ENCODE results near the gene ANXA1. TPM values are rescaled to one million over a fixed set of nuclear protein-coding genes. Genes with fewer than 3 reads are reported as not detected.
"Not testable (repeated sequence)": the region's sequence is repeated elsewhere in the genome, so short reads cannot be mapped to it uniquely, and the experiment has no call there.

ANXA1 gene
- total and polyA plus RNA-seq, 10 of the 15 experiments (the other 5 are each of a cell fraction or from before 2014, with no cell fraction given) = 6.6 to 30.1 (median 12.6) TPM

- TF ChIP-seq, protein P1, sequence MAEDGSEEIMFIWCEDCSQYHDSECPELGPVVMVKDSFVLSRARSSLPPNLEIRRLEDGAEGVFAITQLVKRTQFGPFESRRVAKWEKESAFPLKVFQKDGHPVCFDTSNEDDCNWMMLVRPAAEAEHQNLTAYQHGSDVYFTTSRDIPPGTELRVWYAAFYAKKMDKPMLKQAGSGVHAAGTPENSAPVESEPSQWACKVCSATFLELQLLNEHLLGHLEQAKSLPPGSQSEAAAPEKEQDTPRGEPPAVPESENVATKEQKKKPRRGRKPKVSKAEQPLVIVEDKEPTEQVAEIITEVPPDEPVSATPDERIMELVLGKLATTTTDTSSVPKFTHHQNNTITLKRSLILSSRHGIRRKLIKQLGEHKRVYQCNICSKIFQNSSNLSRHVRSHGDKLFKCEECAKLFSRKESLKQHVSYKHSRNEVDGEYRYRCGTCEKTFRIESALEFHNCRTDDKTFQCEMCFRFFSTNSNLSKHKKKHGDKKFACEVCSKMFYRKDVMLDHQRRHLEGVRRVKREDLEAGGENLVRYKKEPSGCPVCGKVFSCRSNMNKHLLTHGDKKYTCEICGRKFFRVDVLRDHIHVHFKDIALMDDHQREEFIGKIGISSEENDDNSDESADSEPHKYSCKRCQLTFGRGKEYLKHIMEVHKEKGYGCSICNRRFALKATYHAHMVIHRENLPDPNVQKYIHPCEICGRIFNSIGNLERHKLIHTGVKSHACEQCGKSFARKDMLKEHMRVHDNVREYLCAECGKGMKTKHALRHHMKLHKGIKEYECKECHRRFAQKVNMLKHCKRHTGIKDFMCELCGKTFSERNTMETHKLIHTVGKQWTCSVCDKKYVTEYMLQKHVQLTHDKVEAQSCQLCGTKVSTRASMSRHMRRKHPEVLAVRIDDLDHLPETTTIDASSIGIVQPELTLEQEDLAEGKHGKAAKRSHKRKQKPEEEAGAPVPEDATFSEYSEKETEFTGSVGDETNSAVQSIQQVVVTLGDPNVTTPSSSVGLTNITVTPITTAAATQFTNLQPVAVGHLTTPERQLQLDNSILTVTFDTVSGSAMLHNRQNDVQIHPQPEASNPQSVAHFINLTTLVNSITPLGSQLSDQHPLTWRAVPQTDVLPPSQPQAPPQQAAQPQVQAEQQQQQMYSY (CRISPR knock-in tag; IDR thresholded peaks at IDR 0.05) = no peak
- TF ChIP-seq POLR2A (IDR thresholded peaks at IDR 0.05; ENCODE audit: low read depth, low read length) (no peak), CEBPB (IDR thresholded peaks at IDR 0.05; ENCODE audit: borderline replicate concordance in 1 of 2, low read depth in 2 of 2, low read length in 2 of 2) (no peak), CBFB (IDR thresholded peaks at IDR 0.05; ENCODE audit: low read depth) (no peak), ESRRA (IDR thresholded peaks at IDR 0.05; ENCODE audit: low read length) (no peak)
- TF ChIP-seq, protein P2, sequence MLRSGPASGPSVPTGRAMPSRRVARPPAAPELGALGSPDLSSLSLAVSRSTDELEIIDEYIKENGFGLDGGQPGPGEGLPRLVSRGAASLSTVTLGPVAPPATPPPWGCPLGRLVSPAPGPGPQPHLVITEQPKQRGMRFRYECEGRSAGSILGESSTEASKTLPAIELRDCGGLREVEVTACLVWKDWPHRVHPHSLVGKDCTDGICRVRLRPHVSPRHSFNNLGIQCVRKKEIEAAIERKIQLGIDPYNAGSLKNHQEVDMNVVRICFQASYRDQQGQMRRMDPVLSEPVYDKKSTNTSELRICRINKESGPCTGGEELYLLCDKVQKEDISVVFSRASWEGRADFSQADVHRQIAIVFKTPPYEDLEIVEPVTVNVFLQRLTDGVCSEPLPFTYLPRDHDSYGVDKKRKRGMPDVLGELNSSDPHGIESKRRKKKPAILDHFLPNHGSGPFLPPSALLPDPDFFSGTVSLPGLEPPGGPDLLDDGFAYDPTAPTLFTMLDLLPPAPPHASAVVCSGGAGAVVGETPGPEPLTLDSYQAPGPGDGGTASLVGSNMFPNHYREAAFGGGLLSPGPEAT (IDR thresholded peaks at IDR 0.05; ENCODE audit: low read depth) = no peak
These were observed 46.7 kb upstream of the ANXA1 start (continued) for GRCh38 chr9:73104921-73105320.

DNA sequence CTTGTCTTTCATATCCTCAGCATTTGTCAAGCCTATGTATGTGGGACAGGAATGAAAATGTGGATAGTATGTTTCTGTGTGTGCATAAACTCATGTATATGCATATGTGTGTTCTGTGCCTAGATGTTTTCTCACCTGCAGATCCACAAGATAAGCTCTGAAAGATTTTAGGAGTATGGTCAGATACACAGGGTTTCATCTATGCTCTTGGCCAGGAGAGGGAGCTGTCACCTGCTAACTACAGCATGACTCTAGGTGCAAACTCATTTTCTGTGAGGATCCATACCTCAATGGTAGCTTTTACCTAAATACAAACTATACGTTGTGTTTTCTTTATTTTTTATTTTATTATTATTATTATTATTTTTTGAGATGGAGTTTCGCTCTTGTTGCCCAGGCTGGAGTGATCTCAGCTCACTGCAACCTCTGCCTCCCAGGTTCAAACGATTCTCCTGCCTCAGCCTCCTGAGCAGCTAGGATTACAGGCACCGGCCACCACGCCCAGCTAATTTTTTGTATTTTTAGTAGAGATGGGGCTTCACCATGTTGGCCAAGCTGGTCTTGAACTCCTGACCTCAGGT lies 44.1 kb upstream of the ANXA1 start:
- H3K4me2 ChIP-seq (ENCODE audit: control insufficient read depth, insufficient read depth); DNase-seq (ENCODE audit: low read depth, low spot score); H3K27ac ChIP-seq (ENCODE audit: control insufficient read depth, insufficient read depth); H4K20me1 ChIP-seq (ENCODE audit: control insufficient read depth, insufficient read depth); H3K4me3 ChIP-seq; BruUV-seq (replicated peaks); H3K4me1 ChIP-seq (ENCODE audit: control insufficient read depth, insufficient read depth, low read length); H3K79me2 ChIP-seq (ENCODE audit: control insufficient read depth, insufficient read depth, low read length); H3K9me3 ChIP-seq (replicated peaks; ENCODE audit: control insufficient read depth, insufficient read depth, low read length); H3K36me3 ChIP-seq (ENCODE audit: control insufficient read depth in 2 of 2, insufficient read depth in 2 of 2, low read length in 1 of 2); H3K27me3 ChIP-seq (replicated peaks in 1 of 2; ENCODE audit: control insufficient read depth in 2 of 2, insufficient read depth in 2 of 2, low read length in 1 of 2); H2AFZ ChIP-seq (ENCODE audit: control insufficient read depth, low read depth, low read length); POLR2A ChIA-PET; H3K9ac ChIP-seq (ENCODE audit: control insufficient read depth, insufficient read depth, low read length): not testable (repeated sequence)
- ChIA-PET SMC1A (ENCODE audit: uncharacterized antibody, unreplicated experiment) (interaction anchor here (0.6 to 2.3 kb wide), 30 partner anchors 9 to 250 kb away, joined by 3 to 46 read pairs (median 4); no protein-coding TSS in a partner anchor), CTCF (interaction anchor here (0.6 to 9.1 kb wide), 32 partner anchors 8 to 1191 kb away, joined by 3 to 174 read pairs (median 4); no protein-coding TSS in a partner anchor), RAD21 (ENCODE audit: unreplicated experiment) (interaction anchor here (0.7 to 6.5 kb wide), 14 partner anchors 9 to 236 kb away, joined by 3 to 108 read pairs (median 4); no protein-coding TSS in a partner anchor)
- ATAC-seq = peak; percentile 95
- peak; percentile 65 for FAIRE-seq
- WGBS (ENCODE audit: insufficient coverage, insufficient replicate concordance, low lambda C conversion rate, missing lambda C conversion rate) = 39% methylated on average over 5 of the region's 5 CpGs
- in situ Hi-C loops (cut with MboI) = loop anchor here (5.0 kb wide), 1 partner anchor 80 kb away; no protein-coding TSS in a partner anchor
- TF ChIP-seq RAD21 (IDR thresholded peaks at IDR 0.05; ENCODE audit: insufficient read depth, low read depth, low read length) = peak; percentile 93
- TF ChIP-seq SMC3 (IDR thresholded peaks at IDR 0.05; ENCODE audit: borderline replicate concordance, low read length) = peak; percentile 96
- peak; percentile 62 to 81 (median 78) for TF ChIP-seq CTCF (IDR thresholded peaks at IDR 0.05 in 2 of 3, conservative IDR thresholded peaks at IDR 0.05 in 1 of 3; ENCODE audit: control insufficient read depth in 2 of 3, extremely low read depth in 1 of 3, insufficient read depth in 1 of 3, low read depth in 3 of 3, low read length in 3 of 3)
- TF ChIP-seq YY1 (IDR thresholded peaks at IDR 0.05; ENCODE audit: low read depth, low read length) = peak; percentile 56; the same call in 1 of the 2 replicates
- intact Hi-C loops (cut with micrococcal nuclease; ENCODE audit: unreplicated experiment) = loop anchor here (1.0 kb wide), 1 partner anchor 77 kb away; no protein-coding TSS in a partner anchor

Data from GM12878 (cell line).